SK-N-SH treated with all-trans-retinoic acid at 6 μM for 48 hours (cell line): Measurements from ENCODE around the gene TBC1D2.

Source experiments
- GLIS3 ChIP-seq: fragments of 250-450 bp; sonication (Bioruptor Pico); IDR thresholded peaks from 2 replicates; pipeline ENCODE4 v1.5.0; 2020; ENCODE audit warnings: mild to moderate bottlenecking, moderate library complexity
- ZNF8 ChIP-seq: fragments of 450-650 bp; formaldehyde crosslinking; IDR thresholded peaks from 2 replicates; pipeline ENCODE4 v1.5.0; 2020; ENCODE audit warnings: mild to moderate bottlenecking, moderate library complexity
- TF ChIP-seq, protein P1 (sequence below): fragments of 250-450 bp; sonication (Bioruptor Pico); IDR thresholded peaks from 2 replicates; pipeline ENCODE4 v1.5.1; 2020; ENCODE audit warnings: low read depth, mild to moderate bottlenecking, moderate library complexity
- TF ChIP-seq, protein P2 (sequence below): fragments of 250-450 bp; sonication (Bioruptor Pico); IDR thresholded peaks from 2 replicates; pipeline ENCODE4 v1.8.0; 2021; ENCODE audit warnings: low read depth, mild to moderate bottlenecking, moderate library complexity, borderline replicate concordance

DNA sequence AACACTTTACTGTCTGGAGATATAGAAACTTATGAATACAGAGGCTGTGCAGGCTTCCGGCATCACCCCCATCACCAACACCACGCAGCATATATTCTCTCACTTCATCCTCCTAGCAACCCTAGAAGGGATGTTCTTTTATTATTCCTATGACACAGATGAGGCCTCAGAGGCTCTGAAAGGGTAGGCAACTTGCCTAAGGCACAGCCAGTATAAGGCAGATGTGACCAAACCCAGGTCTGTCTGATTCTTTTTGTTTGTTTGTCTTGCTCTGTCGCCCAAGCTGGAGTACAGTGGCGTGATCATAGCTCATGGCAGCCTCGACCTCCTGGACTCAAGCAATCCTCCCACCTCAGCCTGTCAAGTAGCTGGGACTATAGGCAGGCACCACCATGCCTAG, 40.2 kb downstream of the TBC1D2 start:
- TF ChIP-seq, protein P1, sequence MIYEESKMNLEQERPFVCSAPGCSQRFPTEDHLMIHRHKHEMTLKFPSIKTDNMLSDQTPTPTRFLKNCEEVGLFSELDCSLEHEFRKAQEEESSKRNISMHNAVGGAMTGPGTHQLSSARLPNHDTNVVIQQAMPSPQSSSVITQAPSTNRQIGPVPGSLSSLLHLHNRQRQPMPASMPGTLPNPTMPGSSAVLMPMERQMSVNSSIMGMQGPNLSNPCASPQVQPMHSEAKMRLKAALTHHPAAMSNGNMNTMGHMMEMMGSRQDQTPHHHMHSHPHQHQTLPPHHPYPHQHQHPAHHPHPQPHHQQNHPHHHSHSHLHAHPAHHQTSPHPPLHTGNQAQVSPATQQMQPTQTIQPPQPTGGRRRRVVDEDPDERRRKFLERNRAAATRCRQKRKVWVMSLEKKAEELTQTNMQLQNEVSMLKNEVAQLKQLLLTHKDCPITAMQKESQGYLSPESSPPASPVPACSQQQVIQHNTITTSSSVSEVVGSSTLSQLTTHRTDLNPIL (CRISPR knock-in tag), result no peak
- TF ChIP-seq, protein P2, sequence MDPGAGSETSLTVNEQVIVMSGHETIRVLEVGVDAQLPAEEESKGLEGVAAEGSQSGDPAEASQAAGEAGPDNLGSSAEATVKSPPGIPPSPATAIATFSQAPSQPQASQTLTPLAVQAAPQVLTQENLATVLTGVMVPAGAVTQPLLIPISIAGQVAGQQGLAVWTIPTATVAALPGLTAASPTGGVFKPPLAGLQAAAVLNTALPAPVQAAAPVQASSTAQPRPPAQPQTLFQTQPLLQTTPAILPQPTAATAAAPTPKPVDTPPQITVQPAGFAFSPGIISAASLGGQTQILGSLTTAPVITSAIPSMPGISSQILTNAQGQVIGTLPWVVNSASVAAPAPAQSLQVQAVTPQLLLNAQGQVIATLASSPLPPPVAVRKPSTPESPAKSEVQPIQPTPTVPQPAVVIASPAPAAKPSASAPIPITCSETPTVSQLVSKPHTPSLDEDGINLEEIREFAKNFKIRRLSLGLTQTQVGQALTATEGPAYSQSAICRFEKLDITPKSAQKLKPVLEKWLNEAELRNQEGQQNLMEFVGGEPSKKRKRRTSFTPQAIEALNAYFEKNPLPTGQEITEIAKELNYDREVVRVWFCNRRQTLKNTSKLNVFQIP (CRISPR knock-in tag), result no peak
- no peak for TF ChIP-seq ZNF8 (CRISPR knock-in tag)
- TF ChIP-seq GLIS3 (CRISPR knock-in tag), result no peak
